HG02938 (cell line): Measurements from ENCODE around the gene GLIS1.

Source experiments
- ATAC-seq: cut with Tn5 transposase; IDR thresholded peaks from one replicate; pipeline ENCODE4 v1.9.1; 2021; ENCODE audit warnings: mild to moderate bottlenecking, moderate library complexity; ENCODE audit not compliant: unreplicated experiment

The GLIS1 gene

DNA sequence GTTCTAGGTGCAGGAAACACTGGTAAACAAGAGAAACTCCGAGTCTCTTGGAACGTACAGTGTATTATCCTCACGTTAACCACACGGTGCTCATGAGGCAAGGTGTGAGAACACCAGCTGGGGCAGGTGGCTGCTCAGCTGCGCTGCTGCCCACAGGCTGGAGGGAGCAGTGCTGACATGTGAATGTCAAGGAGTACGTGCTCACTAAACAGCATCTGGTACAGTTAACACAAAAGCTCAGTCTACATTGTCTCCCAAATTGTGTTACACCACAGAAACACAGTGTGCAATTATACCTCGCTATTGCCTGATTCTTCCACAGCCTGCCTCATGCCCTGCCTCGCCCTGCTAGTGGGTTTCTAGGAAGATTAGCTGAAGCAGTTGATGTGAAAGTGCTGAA, 138.4 kb downstream of the GLIS1 start:
- no peak for ATAC-seq

DNA sequence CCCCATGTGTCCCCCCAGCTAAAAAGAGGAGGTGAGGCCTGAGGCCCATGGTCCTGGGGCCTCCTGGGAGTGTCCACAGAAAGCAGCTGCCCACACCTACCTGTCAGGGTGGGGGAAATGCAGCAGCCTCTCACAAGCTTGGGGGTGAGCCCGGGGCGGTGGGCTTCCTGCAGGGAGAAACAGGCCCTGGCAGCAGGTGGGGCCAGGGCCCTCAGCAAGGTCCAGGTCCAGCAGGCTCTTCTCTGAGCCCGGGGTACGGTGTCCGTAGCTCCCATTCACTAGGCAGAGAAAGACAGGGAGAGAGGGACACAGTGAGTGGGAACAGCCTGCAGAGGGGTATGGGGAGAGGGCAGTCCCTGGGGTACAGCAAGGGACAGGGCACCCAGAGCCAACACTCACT, 139.0 kb downstream of the GLIS1 start:
- no peak for ATAC-seq

DNA sequence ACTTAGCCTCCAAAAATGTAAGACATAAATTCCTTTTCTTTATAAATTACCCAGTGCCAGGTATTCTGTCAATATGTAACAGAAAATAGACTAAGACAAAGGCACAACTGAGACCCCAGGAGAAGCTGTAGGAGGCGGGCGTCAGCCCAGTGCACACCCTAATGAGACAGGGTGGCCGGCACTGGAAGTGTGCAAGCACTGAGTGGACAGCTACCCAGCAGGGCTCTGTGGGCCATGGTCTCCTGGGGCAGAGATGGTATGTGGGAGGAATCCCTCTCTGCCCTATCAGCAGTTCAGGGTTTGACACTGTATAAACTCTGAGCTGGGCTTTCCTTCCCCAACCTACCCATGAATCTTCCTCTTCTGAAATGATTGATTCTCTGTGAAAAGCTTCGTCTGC, 139.5 kb downstream of the GLIS1 start:
- ATAC-seq = no peak

DNA sequence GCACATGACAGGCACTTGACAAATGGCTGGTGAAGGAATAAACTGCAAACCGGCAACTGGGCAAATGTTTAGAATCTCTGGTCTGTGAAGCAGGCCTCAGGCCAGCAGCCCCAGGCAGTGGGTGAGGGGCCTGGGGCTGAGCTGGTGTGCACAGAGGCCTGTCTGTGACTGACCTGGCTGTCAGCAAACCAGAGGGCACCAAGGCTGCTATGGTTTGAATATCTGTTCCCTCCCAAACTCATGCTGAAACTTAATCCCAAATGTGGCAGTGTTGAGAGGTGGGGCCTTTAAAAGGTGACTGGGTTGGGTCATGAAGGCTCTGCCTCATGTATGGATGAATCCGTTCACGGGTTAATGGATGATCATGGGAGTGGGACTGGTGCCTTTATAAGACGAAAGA, 140.0 kb downstream of the GLIS1 start:
- ATAC-seq = no peak

DNA sequence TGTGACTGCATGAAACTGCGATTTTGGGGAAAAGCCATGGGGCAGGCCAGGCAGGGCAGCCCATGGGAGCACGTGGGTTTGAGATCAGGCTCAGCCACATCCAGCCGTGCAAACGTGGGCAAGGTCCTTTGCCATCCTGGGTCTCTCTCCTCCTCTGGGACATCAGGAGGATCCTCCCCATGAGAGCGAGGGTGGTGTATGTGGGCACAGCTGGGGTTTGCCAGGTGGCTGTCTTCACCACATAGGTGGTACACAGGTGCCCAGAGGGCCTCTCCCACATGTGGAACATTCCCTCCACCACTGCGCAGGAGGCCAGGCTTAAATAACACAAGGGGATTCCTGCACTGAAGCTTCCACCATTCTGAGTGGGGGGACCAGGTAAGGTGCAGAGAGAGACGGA, 143.1 kb downstream of the GLIS1 start:
- no peak for ATAC-seq

DNA sequence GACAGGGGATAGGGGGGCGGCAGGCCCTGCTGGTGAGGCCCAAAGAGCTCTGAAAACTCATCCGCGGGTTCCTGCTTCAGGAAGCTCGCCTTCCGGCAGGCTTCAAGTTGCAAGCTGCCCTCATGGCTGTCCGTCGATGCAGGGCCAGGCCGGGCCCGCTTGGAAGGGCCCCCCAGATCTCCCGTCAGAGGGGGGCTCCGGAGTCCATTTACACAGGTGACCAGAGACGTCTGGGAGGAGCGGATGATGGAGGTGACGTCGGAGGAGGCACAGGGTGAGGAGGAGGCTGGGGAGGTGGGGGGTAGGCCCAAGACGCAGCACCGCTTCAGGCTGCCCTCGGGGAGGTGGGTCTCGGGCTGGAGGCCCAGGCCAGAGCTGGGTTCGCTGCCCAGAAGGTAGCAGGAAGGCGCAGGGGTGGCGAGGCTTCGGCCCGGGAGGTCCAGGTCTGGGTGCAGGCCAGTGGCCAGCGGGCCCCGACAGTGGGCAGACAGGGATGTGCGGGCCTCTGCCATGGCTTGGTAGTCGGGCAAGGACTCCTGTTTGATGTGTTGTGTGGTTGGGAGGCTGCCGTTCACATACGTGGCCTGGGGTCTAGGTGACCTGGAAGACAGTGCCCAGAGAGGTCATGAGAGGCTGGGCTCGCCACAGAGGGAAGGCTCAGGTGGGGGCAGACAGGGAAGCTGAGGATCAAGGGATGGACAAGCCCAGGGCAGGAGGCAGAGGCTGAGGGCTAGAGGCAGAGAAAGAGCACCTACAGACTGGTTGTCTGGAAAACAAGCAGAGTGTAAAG, 144.4 kb downstream of the GLIS1 start:
- no peak for ATAC-seq

DNA sequence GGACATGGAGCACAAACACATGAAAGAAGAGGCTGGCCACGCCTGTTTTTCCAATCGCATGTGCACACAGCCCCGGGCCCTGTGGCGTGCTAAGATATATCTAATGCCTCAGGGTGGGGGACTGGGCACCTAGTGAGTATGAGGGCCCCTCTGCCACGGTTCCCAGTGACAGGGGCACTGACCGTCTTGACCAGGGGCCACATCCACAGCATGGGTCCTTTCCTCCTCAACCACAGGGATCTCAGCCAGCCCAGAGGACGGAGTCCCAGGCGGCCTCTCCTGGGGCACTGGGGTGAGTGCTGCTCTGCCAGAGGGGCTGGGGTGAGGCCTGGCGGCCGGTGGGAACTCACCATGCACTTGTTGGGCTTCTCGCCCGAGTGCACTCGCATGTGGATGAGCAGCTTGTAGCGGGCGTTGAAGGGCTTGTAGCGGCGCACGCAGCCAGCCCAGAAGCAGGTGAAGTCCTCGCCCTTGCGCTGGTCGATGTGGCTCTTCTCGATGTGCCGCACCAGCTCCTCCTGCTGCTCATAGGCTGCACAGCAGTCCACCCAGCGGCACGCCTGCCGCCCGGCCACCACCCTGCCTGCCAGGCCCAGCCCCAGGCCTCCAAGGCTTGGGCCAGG, 145.1 kb downstream of the GLIS1 start:
- no peak for ATAC-seq

DNA sequence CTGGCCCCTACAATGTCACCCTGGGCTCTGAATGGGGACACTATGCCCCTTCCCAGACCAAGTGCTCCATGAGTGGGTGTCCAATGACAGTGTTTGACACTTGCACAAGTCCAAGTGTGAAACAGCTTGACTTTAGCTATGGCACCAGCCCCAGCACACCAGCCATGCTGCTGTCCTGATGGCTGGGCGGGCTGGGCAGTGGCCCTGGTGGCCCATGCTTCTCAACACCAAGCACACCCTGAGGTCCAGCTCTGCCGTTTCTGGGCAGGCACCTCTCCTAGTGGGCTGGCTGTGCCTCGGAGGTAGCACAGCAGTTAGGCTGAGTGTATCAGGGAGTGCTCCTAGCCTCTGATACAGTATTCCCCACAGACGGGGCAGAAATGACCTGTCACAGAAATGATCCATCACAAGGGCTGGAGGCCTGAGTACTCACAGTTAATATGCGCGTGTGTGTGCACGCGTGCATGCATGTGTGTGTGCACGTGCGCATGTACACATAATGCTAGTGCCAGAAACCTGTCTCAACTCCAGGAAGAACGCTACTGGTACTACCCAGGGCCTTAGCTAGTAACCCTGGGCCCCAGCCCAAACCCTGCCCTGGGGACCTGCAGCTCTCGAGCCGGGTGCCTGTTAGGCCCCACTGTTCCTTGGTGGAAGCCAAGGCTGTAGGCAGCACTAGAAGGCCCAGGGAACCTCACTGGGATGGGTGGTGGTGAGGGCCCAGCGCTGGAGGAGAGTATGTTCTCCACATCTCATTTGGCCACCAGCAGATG, 145.8 kb downstream of the GLIS1 start:
- ATAC-seq = no peak

DNA sequence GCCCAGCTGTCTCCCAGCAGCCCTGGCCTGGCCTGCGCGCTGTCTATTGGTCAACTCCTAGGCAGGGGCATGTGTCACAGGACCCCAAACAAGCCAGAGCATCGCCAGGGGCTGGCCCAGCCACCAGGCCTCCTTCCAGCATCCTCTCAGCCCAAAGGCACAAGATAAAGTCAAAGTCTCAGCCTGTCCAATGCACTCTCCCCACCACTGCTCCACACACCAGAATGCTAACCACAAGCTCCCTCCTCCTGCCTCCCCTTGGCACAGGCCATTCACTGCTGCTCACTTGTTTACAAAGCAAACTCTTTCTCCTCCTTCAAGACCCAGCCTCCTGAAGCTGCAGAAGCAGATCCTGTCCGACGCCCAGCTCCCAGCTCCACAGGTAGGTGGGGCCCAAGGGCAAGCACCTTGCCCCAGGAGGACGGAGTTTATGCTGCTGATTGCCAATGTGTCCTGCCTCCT, 146.4 kb downstream of the GLIS1 start:
- ATAC-seq = no peak

DNA sequence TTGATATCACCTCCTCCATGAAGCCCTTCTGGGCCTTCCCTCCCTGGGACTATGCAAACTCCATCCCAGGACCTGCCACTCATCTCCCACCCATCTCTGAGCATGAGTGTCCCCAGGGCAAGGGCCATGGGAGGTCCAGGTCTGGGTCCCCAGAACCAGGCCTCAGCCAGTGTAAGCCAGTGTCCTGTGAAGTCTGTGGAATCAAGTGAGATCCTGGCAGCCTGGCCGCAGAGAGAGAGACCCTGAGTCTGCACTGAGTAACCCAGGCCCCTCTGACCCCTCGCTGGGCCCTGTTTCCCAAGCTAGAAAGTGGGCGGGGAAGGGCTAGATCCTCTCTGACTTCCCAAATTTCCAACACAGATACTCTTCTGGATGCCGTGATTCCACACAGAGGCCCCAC, 147.0 kb downstream of the GLIS1 start:
- no peak for ATAC-seq

DNA sequence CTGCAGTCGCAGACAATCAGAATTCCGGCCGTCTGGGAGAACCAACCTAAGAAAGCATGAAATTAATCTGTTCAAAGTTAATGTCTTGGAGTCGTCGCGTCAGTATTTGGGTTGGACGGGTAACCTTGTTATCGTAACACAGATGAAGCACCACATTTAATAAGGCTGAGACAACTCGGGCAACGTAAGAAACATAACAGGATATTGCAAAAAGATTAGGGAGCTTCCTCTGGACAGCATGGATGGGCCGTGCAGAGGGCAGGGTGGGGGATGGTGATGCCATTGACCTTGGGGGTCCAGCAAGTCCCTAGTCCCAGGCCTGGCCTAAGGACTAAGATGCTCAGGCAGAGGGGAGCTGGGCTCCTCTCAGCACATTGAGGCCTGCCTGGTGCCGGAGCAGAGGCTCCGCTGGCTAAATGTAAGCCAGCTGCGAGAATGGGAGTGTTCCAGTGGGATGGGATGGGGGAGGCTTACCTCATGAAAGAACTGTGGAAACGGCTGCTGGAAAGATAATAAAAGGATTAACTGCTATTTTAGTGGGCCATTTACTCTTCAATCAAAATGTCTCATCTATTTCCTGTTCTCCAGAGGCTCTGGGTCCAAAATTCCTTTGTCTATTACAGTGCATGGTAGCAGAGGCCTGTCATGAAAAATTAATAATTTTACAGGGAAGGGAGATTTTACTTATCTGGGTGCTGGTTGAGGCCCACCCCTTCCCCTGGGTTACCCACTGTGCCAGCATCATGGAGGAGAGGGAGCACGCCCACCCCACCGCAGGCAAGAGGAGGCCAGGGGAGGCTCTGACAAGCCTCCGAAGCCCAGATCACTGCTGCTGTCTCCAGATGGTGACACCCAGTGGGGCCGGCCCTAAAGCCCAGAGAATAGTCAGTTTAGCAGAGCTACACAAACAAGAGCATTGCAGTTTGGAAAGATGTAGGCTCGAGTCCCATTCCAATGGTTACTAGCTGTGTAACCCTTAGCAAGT, 148.1 kb downstream of the GLIS1 start:
- ATAC-seq = no peak

DNA sequence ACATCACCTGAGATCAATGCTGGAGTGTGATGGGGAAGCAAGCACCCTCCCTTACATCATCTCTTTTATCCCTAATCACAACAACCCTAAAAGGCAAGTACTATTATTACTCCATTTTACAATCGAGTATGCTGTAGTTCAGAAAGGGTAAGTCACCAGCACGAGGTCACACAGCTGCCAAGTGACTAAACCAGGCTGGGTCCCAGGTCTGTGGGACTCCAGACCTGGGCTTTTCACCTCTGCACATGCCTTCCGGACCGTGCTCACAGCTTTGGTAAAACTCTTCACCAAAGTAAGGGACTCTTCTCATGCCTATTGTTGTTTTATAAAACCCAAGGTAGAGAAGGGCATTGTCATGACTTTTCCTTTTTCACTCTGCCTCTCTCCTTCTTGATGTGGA, 148.9 kb downstream of the GLIS1 start:
- ATAC-seq = no peak

DNA sequence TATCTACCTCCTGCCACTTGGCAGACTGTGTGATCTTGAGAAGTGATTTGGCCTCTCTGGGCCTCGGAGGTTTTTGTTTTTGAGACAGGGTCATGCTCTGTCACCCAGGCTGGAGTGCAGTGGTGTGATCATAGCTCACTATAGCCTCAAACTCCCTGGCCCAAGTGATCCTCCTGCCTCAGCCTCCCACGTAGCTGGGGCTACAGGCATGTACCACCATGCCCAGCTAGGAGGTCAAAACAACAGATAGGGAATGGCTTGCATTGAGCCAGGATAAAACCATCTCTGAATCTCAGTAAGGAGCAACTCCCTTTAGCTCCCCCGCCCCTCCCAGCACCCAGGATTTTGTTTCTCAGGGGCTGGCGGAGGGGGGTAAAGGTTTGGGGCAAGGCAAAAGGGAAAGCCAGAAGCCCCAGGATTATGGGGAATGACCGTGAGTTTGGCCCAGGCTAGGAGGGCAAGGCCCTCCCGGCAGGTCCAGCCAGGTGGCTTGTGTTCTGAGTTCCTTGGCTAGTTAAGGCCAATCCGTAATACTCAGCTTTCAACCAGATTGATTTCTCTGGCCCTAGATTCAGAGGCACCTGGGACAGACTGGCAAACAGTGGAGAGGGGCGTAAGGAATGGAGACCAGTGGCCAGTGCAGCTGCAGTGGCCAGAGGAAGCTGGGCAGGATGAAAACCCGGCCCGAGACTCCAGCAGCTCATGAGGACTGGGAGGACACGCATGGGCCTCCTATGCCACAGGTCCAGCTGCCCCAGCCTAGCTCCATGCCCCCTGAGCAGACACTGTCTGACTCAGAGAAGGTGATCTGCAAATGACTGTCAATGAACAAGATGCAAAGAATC, 149.7 kb downstream of the GLIS1 start:
- ATAC-seq = no peak

DNA sequence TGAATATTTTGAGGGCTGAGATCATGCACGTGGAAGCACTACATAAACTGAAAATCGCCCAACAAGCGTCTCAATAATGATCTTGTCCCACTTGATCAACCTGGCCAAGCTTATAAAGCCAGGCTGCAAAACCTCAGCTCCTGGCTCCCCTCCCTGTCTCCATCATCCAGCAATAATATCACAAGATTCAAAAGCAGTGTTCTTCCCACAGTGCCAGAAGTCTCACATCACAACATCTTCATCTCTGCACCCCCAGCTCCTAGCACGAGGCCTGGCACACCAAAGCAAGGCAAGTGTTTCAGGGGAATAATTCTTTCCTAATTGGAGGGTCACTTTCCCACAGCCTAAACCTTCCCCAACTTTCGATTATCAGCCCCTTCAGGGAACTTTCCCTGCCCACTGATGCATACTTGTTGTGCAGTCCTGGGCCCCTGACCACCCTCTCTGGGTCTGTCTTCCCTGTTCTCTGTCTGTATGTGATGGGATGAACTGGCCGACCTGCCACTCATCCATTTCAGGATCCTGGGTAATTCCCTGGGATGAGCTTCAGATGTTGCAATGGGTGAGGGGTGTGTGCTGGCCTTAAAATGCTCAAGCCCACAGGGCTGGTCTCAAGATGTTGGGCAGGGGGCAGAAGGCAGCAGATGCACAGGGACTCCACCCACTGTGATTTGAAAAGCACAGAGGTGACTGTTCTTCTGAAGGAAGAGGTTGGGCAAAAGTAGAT, 150.7 kb downstream of the GLIS1 start:
- ATAC-seq = no peak

DNA sequence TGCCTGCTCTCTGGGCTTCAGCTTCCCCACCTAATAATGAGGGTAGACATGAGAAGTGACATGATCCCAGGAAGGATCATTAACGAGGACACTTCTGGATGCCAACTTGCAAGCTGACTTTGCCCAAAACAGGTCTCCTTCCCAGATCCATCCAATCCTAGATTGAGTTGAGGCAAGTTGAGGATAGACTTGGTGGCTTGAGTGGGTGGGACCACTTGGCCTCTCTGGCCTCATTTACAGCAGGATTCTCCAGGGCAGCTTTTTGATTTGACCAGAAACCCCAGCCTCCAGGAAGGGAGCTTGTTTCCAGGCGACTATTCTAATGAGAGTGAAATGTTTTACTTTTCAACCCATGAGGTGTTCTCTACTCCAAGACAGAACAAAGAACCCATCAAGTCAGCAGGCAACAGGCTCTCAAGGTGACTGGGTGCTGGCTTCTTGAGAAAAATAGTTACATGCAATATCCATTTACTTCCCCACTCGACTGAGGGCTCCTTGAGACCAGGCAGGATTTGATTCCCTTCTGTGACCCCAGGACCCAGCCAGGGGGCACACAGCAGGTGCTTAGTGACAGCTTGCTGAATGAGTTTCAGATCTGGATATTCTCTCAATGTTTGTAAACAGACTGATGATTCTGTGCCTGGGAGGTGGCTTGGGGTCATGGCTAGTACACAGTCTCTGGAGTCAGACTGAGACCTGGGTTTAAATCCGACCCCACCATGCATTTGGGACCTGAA, 151.5 kb downstream of the GLIS1 start:
- no peak for ATAC-seq

DNA sequence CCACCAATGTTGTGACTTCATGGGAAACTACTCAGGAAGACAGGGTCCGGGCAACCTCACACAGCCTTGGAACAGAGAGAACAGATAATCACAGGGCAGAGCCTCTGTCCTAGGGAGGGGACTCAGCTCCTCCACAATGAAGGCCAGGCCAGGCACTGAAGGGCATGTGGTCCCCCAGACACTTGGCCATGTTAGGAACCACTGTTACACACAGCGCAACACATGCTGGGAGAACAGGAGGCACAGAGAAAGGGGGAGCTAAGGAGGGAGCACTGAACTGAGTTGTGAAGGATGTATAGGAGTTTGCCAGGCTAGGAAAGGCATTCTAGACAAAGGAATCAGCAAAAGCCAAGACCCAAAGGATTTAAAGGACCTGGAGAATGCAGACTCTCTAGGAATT, 152.2 kb downstream of the GLIS1 start:
- ATAC-seq = no peak

DNA sequence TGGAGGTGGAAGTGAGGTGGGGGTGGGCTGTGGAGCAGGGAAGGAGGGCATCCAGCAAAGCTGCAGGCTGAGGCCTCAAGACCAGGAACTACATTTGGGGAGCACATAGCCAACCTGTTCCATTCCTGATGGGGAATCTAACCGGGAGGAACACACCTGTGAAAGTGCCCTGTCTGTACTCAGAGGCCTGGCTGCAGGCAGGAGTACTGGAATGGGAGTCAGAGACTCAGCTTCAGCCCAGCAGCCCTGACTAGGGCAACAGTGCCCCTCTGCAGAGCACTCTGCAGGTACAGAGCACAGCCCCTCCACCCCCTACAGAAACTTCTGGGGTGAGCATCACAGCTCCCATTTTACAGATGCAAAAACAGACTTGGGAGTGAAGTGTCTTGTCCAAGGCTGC, 153.4 kb downstream of the GLIS1 start:
- no peak for ATAC-seq

DNA sequence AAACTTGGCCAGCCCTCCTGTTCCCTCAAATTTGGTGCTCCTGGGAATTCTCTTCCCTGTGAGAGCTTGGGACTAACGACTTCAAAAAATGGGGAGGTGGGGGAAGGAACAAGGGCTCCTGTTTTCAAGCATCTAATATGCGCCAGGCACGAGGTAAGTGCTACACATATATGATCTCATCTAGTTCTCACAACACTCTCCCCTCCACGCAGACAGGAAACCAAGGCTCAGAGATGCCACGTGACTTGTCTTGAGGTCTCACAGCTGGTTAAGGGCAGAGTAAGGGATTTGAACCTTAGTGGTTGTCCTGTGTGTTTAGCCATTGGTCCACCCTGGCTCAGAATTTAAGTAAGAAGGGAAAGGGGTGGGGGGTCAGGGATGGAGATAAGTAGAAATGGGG, 153.8 kb downstream of the GLIS1 start:
- ATAC-seq = peak; percentile 49

DNA sequence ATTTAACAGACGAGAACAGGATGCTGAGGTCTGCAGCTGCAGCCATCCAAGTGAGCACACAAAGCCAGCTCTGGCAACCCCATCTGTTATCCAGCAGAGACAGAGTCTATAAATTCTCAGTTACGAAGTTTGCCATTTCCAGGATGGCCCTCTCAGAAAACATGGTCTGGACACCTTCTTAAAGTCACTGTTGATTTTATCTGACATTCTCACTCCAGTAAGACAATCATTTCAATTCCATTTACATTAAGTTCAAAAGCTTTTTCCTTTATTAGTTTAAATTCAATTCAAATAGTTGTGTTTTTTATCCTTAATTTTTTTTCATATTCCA, 154.2 kb downstream of the GLIS1 start:
- ATAC-seq = no peak
